H1 (cell line): ENCODE measurements around the gene FAM181B. TPM values are rescaled to one million over a fixed set of nuclear protein-coding genes. Genes with fewer than 3 reads are reported as not detected.

Experiments used
- BCL11A ChIP-seq, 2 experiments: IDR thresholded peaks; one replicate each; pipeline ENCODE4 v1.6.1; 2011; ENCODE audit warnings: low read depth in 2 of 2, low read length in 2 of 2, mild to moderate bottlenecking in 2 of 2
- CHD7 ChIP-seq: fragments of 300-600 bp; sonication (generic); IDR thresholded peaks from 2 replicates; pipeline ENCODE4 v1.7.1; 2012; ENCODE audit warnings: low read length, moderate library complexity, mild to moderate bottlenecking, inconsistent platforms; ENCODE audit not compliant: insufficient replicate concordance
- FOSL1 ChIP-seq: IDR thresholded peaks from 2 replicates; pipeline ENCODE4 v1.6.1; 2011; ENCODE audit warnings: mild to moderate bottlenecking, low read depth, low read length, moderate library complexity; ENCODE audit not compliant: insufficient read depth
- HDAC6 ChIP-seq: IDR thresholded peaks from one replicate; pipeline ENCODE4 v1.7.1; 2012; ENCODE audit warnings: low read depth, mild to moderate bottlenecking, inconsistent platforms, low read length, moderate library complexity
- JUND ChIP-seq: IDR thresholded peaks from 2 replicates; pipeline ENCODE4 v1.6.1; 2011; ENCODE audit warnings: mild to moderate bottlenecking, improper control_type of control experiment, low read length
- NANOG ChIP-seq: IDR thresholded peaks from 2 replicates; pipeline ENCODE4 v1.6.1; 2011; ENCODE audit warnings: low read length, low read depth, mild to moderate bottlenecking, inconsistent platforms; ENCODE audit not compliant: insufficient read depth, poor library complexity, severe bottlenecking
- SP4 ChIP-seq: IDR thresholded peaks from 2 replicates; pipeline ENCODE4 v1.6.1; 2012; ENCODE audit warnings: low read length, inconsistent platforms
- USF2 ChIP-seq: IDR thresholded peaks from 2 replicates; pipeline ENCODE4 v1.6.1; 2011; ENCODE audit warnings: low read length, improper control_type of control experiment
- polyA plus RNA-seq, 7 experiments: library from polyadenylated mRNA; depleted of rRNA in 3 of 7; stranded (reverse) in 5 of 7; unstranded in 2 of 7; fragments of >200 nt in 5 of 7; fragments of 200-250 nt in 2 of 7; gene quantifications; 1 replicate in 5 of 7; 2 replicates in 1 of 7; 4 replicates in 1 of 7; pipeline versions ENCODE4 v1.2.1 to v1.2.3, GENCODE V29; 2011 to 2013; ENCODE audit warnings: missing spikeins in 2 of 7, mixed read lengths in 2 of 7
- total RNA-seq: library from RNA; stranded (reverse); fragmentation: NEBNext Ultra II Directional; extraction: Animal tissue kit (Norgen Biotek cat#: 25700); gene quantifications from 2 replicates; pipeline ENCODE4 v1.2.1, GENCODE V29; 2021

FAM181B gene
- total and polyA plus RNA-seq, 2 of the 8 experiments (the other 6 are each of a cell fraction or from before 2014, with no cell fraction given): 0.21 to 0.37 TPM

- TF ChIP-seq USF2 (no peak), HDAC6 (no peak), CHD7 (no peak), BCL11A (IDR thresholded peaks at IDR 0.05; ENCODE audit: low read depth in 2 of 2, low read length in 2 of 2) (no peak), FOSL1 (no peak), NANOG (no peak), SP4 (no peak), JUND (no peak)
Measured at GRCh38 chr11:82756765-82757639, 23.3 kb upstream of the FAM181B start (continued).
